ENCODE measurements around the gene DAAM2. TPM values are rescaled to one million over a fixed set of nuclear protein-coding genes. Genes with fewer than 3 reads are reported as not detected.

Gene DAAM2
- total RNA-seq, 4 donors from 2014 or later: 15.7 to 31.6 (median 20.7) TPM

DNA sequence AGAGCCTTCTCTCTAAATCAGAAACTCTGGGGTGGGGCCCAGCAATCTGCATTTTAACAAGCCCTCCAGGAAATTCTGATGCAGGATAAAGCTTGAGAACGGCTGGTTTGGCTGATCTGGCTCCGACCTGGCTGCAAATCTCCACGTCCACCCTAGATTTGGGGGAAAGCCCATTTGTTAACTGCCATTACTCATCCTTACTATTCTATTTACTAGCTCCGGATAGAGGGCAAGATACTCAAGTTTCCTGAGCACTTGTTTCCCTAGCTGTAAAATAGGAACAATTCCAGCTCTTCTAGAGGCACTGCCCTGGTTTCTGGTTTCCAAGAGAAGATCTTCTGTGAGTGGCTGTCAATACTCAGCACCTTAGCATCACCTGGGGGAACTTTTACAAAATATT is 44.4 kb downstream of the DAAM2 start:
- DNase-seq: no peak
- Histone ChIP-seq H3K4me1 (peaks cover 0 to 26% (median 5%) of the 10 kb centered on the region in 4 donors), H3K36me3 (no peaks in the 10 kb centered on the region), H3K27ac (peak overlapping the region in 3 of 4 donors; percentile 4 to 41 (median 14)), H3K9me3 (no peaks in the 10 kb centered on the region), H3K4me3 (no peak overlapping the region), H3K27me3 (no peaks in the 10 kb centered on the region)
- intact Hi-C loops (cut with DNase I; ENCODE audit: low total_unique reads): no loop called here
- in situ Hi-C loops (cut with MboI; ENCODE audit: low pct_ligation_motif_present in 1 of 4, low pct_unique_long_range_greater_than_20kb in 1 of 4, low sequenced_read_pairs in 3 of 4): no loop called here
- WGBS, 2 donors (ENCODE audit: low coverage in 1 of 2): 40 to 69% methylated on average over 2 to 4 of the region's 4 CpGs
- TF ChIP-seq POLR2AphosphoS5 (IDR thresholded peaks at IDR 0.05): no peak

DNA sequence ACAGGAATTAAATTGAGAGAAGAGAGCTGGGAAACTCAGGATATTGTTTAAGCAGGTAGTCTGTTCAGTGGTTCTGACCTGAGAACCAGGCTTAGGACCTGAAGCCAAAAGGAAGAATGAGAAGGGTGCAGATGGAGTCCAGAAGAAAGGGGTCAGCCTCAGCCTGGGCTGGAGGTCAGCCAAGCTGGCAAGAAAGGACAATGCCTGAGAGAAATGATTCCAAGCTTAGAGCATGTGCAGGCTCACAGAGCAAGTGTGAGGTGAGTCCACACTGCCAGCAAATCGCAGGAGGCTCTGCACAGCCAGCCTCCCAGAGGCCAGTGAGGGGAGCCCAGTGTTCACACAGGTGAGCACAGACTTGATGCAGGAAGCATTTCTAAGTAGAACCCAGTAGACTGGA is 47.3 kb downstream of the DAAM2 start:
- TF ChIP-seq POLR2A (IDR thresholded peaks at IDR 0.05): no peak
- TF ChIP-seq, protein P1, sequence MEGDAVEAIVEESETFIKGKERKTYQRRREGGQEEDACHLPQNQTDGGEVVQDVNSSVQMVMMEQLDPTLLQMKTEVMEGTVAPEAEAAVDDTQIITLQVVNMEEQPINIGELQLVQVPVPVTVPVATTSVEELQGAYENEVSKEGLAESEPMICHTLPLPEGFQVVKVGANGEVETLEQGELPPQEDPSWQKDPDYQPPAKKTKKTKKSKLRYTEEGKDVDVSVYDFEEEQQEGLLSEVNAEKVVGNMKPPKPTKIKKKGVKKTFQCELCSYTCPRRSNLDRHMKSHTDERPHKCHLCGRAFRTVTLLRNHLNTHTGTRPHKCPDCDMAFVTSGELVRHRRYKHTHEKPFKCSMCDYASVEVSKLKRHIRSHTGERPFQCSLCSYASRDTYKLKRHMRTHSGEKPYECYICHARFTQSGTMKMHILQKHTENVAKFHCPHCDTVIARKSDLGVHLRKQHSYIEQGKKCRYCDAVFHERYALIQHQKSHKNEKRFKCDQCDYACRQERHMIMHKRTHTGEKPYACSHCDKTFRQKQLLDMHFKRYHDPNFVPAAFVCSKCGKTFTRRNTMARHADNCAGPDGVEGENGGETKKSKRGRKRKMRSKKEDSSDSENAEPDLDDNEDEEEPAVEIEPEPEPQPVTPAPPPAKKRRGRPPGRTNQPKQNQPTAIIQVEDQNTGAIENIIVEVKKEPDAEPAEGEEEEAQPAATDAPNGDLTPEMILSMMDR (IDR thresholded peaks at IDR 0.05): no peak
- no peak for TF ChIP-seq EP300 (IDR thresholded peaks at IDR 0.05; ENCODE audit: low read depth)
- TF ChIP-seq POLR2AphosphoS5 (IDR thresholded peaks at IDR 0.05): no peak
- in situ Hi-C loops (cut with MboI; ENCODE audit: low pct_ligation_motif_present in 1 of 4, low pct_unique_long_range_greater_than_20kb in 1 of 4, low sequenced_read_pairs in 3 of 4) (no loop called here), intact Hi-C loops (cut with DNase I; ENCODE audit: low total_unique reads) (no loop called here)
- Histone ChIP-seq H3K27ac (no peak overlapping the region), H3K9me3 (no peaks in the 10 kb centered on the region), H3K36me3 (no peaks in the 10 kb centered on the region), H3K4me3 (no peak overlapping the region), H3K4me1 (peaks cover 0 to 15% (median 5%) of the 10 kb centered on the region in 4 donors), H3K27me3 (no peaks in the 10 kb centered on the region)
- WGBS, 2 donors (ENCODE audit: low coverage in 1 of 2): 96 to 100% methylated on average over 1 of the region's 1 CpG
- no peak for DNase-seq

DNA sequence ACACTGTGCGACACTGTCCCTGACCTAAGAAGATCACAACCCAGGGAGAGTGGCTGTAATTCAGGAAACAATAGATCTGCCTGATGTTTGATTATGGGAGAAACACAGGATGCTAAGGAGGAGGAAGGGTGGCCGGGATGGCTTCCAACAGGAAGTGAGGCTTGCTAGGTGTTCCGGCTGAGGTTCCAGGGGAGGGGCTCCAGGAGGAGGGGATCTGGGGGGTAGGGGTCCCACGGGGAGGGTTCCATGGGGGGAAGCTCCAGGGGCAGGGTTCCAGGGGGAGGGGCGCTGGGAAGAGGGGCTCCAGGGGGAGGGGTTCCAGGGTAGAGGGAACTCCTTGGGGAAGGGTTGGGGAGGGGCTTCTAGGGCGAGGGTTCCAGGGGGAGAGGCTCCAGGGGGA is 48.6 kb downstream of the DAAM2 start:
- H3K27me3 ChIP-seq: no peaks in the 10 kb centered on the region
- H3K4me1 ChIP-seq: peaks cover 0 to 13% (median 5%) of the 10 kb centered on the region in 4 donors
- DNase-seq: no peak
- no peaks in the 10 kb centered on the region for H3K9me3 ChIP-seq
- H3K36me3 ChIP-seq: no peaks in the 10 kb centered on the region
- TF ChIP-seq, protein P1 (IDR thresholded peaks at IDR 0.05): no peak
- no peak overlapping the region for H3K4me3 ChIP-seq
- no peak overlapping the region for H3K27ac ChIP-seq
- WGBS, 2 donors (ENCODE audit: low coverage in 1 of 2): 25 to 44% methylated on average over 1 to 4 of the region's 6 CpGs
- in situ Hi-C loops (cut with MboI; ENCODE audit: low pct_ligation_motif_present in 1 of 4, low pct_unique_long_range_greater_than_20kb in 1 of 4, low sequenced_read_pairs in 3 of 4) (no loop called here), intact Hi-C loops (cut with DNase I; ENCODE audit: low total_unique reads) (no loop called here)

DNA sequence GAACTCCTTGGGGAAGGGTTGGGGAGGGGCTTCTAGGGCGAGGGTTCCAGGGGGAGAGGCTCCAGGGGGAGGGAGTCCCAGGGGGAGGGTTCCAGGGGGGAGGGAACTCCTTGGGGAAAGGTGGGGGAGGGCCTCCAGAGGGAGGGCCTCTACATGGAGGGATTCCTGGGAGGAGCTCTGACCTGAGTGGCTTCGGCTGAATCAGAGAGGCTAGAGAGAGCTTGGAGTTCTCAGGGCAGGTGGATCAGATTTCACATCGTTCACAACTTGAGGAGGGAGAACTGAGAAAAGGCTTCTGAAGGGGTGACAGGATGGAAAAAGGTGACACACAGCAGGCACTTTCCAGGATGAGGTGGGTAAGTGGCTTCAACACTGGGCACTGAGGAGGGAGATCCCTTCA is 49.1 kb downstream of the DAAM2 start:
- Histone ChIP-seq H3K9me3 (no peaks in the 10 kb centered on the region), H3K4me1 (peaks cover 0 to 8% (median 5%) of the 10 kb centered on the region in 4 donors), H3K4me3 (no peak overlapping the region), H3K27me3 (no peaks in the 10 kb centered on the region), H3K36me3 (no peaks in the 10 kb centered on the region), H3K27ac (no peak overlapping the region)
- TF ChIP-seq, protein P1 (IDR thresholded peaks at IDR 0.05): no peak
- TF ChIP-seq POLR2AphosphoS5 (IDR thresholded peaks at IDR 0.05) (no peak), POLR2A (IDR thresholded peaks at IDR 0.05) (no peak), EP300 (IDR thresholded peaks at IDR 0.05; ENCODE audit: low read depth) (no peak)
- no peak for DNase-seq
- WGBS, 2 donors (ENCODE audit: low coverage in 1 of 2): 13 to 37% methylated on average over 2 to 3 of the region's 3 CpGs
- in situ Hi-C loops (cut with MboI; ENCODE audit: low pct_ligation_motif_present in 1 of 4, low pct_unique_long_range_greater_than_20kb in 1 of 4, low sequenced_read_pairs in 3 of 4): no loop called here
- intact Hi-C loops (cut with DNase I; ENCODE audit: low total_unique reads): no loop called here

DNA sequence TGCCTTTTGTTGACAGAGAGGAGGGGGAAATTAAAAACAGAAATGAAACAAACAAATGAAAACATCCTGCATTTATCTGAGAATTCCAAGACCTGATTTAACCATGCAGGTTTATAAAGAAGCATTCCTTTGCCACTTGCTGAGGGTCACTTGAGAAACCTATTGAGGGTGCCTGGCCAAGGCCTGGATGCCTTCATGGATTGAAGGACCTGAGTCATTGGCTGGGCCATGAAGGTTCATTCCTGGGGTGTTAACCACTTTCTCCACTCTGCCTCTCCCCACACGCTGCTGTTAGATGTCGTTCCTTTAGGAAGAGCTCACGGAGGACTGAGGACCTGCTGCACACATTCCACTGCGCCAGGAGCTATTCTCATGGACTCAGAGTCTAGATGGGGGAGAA is 49.7 kb downstream of the DAAM2 start:
- Histone ChIP-seq H3K4me1 (peaks cover 0 to 8% (median 4%) of the 10 kb centered on the region in 4 donors), H3K4me3 (no peak overlapping the region), H3K27me3 (no peaks in the 10 kb centered on the region), H3K36me3 (no peaks in the 10 kb centered on the region), H3K9me3 (no peaks in the 10 kb centered on the region), H3K27ac (no peak overlapping the region)
- WGBS, 2 donors (ENCODE audit: low coverage in 1 of 2): 86% methylated on average over 4 of the region's 4 CpGs; no CpG with 5 or more reads in 1 of the 2 donors
- in situ Hi-C loops (cut with MboI; ENCODE audit: low pct_ligation_motif_present in 1 of 4, low pct_unique_long_range_greater_than_20kb in 1 of 4, low sequenced_read_pairs in 3 of 4) (no loop called here), intact Hi-C loops (cut with DNase I; ENCODE audit: low total_unique reads) (no loop called here)
- no peak for DNase-seq
- TF ChIP-seq POLR2A (IDR thresholded peaks at IDR 0.05): no peak
